Stimulated activated CD4-positive, alpha-beta T cell treated with anti-CD3 and anti-CD28 coated beads, Interleukin-15, amount 100 ng/mL, for 1 hour (primary cell): ENCODE results near the gene XRCC6.
"Not testable (repeated sequence)": the region's sequence is repeated elsewhere in the genome, so short reads cannot be mapped to it uniquely, and the experiment has no call there.

Experiments used
- DNase-seq, 2 donors: peaks; one replicate each; pipeline ENCODE4 v3.0.0-alpha.2; 2020; ENCODE audit warnings: low read depth in 1 of 2, low spot score in 1 of 2

XRCC6 gene

DNA sequence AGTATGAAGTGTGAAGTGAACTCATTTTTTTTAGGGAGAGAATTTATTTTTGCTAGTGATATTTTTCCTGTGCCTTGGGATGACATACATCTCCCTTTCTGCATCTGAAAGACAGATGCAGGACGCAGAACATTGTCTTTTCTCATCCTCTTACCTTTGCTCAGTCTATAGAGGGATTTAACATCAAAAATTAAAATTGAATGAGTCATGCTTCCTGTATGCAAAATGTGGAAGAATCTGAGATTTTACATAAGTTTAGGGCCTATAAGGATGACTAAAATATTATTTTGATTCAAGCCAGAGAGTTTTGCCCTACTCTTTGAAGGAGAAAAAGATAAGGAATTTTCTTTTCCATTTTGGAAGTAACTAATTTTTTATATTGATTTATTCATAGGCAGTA lies 27.3 kb downstream of the XRCC6 start:
- no peak for DNase-seq

DNA sequence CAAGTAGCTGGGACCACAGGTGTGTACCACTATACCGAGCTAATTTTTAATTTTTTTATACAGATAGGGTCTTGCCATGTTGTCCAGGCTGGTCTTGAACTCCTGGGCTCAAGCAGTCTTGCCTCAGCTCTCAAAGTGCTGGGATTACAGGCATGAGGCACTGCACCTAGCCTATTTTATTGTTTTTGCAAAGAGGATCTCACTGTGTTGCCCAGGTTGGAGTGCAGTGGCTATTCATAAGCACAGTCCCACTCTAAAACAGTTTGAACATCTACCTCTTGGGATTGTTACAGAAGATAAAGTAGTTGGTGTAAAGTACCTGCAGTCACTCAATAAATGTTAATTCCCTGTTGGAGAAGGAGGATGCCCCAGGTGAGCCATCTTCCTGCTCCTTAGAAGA lies 29.1 kb downstream of the XRCC6 start:
- no peak for DNase-seq

DNA sequence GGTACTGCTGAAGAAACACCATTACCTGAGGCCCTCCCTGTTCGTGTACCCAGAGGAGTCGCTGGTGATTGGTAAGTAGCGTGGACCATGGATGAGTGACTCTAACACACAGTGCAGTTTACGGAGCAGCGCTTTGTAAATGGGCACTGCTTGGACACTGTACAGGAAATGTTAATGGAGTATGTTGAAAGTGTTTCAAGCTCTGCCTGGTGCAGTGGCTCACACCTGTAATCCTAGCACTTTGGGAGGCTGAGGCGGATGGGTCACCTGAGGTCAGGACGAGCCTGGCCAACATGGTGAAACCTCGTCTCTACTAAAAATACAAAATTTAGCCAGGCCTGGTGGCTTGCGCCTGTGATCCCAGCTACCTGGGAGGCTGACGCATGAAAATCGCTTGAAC lies 29.7 kb downstream of the XRCC6 start:
- DNase-seq, result no peak

DNA sequence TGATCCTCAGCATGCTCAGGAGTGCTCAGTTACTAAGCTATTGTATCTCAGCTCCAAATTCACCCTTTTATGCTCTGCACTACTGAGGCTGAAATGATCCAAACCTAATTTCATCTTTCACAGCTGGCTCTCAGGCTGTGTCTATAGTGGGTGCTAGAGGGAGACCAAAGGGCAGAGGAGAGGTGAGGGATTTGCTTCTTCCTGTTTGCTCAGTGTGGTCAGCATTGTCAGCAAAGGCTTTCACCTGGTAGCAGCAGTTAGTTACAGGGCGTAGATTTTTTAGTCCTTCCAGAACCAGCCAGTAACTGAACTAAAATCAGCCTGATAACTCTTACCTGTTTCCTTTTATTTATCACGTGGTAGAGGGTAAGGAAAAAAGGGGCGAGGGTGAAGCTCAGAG lies 33.2 kb downstream of the XRCC6 start:
- DNase-seq, result no peak

DNA sequence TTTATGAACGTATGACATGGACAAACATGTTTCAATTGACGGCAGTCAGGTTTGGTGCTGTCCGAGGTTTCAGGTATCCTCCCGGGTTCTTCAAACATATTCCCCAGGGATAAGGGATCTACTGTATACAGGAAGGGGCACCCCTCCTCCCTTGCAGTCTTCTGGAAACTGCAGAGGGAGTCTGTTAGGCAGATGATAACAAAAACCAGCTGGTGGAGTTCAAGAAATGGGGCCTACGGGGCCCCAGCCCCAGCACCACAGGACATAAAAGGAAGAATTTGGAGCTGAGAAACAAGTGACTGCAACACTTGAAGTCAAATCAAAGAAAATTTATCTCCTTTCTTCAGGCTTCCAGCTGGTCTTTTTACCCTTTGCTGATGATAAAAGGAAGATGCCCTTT lies 35.5 kb downstream of the XRCC6 start:
- no peak for DNase-seq

DNA sequence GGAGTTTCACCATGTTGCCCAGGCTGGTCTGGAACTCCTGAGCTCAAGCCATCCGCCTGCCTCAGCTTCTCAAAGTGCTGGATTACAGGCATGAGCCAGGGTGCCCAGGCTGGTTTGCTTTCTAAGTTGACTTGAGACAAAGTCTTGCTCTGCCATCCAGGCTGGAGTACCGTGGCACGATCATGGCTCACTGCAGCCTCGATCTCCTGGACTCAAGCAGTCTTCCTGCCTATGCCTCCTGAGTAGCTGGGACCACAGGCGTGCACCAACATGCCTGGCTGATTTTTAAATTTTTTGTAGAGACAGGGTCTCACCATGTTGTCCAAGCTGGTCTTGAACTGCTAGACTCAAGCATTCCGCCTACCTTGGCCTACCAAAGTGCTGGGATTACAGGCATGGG lies 36.6 kb downstream of the XRCC6 start:
- DNase-seq, result no peak

DNA sequence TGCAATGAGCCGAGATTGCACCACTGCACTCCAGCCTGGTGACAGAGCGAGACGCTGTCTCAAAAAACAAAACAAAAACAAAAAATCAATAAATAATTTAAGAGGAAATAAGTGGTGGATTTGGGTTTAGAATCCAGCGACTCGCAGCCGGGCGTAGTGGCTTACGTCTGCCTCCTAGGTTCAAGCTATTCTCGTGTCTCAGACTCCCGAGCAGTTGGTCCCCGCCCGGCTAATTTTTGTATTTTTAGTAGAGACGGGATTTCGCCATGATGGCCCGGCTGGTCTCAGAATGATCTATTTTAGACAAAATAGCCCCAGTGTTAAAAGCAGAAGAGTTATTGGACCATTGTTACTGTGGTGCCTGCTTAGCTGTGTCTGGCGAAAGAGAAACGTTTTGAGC lies 37.8 kb downstream of the XRCC6 start:
- DNase-seq, result no peak

DNA sequence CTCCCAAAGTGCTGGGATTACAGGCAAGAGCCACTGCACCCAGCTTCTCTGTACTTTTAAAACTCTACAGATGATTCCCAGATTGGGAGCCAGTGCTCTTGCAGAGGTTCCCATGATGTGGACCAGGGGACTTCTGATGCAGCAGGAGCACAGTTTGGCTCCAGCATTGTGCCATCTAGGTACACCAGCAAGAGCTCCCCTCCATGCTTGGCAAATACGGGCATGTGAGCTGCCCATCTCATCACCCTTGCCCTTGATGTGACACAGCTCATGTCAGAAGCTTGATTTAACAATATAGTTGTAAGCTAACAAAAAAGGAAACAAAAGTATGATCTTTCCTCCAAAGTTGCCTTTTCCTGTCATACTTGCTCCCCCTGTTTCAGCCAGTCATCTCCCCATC lies 38.8 kb downstream of the XRCC6 start:
- no peak for DNase-seq

DNA sequence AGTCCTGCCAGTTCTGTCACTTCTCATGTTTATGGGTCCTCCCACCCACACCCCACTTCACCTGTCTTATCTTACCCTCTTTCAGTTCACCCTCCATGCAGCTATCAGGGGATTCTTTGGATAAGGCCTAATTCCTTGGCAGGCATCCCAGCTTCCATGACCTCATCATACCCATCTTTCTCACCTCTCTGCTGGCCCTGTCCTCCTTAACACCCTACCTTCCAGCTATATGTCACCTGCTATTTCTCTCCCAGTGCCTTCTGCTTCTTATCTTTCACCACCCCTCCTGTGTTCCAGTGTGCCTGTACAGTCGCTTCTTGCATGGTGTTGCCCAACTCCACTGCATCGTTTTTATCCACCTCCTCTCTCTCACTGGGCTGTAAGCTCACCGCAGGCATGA lies 39.3 kb downstream of the XRCC6 start:
- DNase-seq, result no peak

DNA sequence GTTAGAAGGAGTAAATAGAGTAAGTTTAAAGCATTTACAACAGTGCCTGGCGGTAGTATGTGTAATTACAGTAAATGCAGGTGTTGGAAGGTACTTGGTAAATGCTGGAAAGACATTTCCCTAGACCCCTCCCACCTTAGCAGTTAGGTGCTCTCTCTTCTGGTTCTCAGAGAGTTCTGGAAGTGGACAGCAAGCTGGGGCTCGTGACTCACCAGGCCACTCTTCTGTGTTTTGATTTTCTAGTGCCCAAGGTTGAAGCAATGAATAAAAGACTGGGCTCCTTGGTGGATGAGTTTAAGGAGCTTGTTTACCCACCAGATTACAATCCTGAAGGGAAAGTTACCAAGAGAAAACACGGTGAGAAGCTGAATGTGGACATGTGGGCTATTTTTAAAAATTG lies 40.0 kb downstream of the XRCC6 start:
- DNase-seq, result no peak

DNA sequence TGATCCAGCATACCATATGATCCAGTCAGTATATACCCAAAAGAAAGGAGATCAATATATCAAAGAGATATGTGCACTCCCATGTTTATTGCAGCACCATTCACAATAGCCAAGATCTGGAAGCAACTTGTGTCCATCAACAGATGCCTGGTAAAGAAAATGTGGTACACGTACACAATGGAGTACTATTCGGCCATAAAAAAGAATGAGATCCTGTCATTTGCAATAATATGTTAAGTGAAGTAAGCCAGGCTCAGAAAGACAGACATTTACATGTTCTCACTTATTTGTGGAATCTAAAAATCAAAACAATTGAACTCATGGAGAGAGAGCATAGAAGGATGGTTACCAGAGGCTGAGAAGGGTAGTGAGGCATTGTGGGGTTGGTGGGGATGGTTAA lies 40.6 kb downstream of the XRCC6 start:
- DNase-seq, result no peak

DNA sequence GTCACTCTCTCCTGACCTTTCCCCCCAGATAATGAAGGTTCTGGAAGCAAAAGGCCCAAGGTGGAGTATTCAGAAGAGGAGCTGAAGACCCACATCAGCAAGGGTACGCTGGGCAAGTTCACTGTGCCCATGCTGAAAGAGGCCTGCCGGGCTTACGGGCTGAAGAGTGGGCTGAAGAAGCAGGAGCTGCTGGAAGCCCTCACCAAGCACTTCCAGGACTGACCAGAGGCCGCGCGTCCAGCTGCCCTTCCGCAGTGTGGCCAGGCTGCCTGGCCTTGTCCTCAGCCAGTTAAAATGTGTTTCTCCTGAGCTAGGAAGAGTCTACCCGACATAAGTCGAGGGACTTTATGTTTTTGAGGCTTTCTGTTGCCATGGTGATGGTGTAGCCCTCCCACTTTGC lies 42.5 kb downstream of the XRCC6 start:
- not testable (repeated sequence) for DNase-seq

DNA sequence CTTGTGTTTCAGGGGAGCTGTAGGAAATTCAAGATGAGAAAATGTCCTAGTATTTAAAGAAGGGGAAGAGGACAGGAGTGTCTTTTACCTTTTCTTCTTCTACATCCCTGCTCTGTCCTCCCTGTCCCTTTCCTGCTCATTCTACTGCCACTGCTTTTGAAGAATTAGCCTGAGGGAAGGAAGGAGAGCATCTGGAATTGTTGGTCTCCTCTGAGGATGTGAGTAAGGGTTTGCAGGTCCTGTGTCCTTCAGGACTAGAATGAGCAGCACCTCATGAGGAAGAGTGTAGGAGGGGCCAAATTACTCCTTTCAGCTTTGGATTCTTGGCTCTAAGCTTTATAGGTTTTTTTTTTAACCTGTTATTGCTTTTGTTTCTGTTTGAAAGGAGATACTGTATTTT lies 43.4 kb downstream of the XRCC6 start:
- no peak for DNase-seq

DNA sequence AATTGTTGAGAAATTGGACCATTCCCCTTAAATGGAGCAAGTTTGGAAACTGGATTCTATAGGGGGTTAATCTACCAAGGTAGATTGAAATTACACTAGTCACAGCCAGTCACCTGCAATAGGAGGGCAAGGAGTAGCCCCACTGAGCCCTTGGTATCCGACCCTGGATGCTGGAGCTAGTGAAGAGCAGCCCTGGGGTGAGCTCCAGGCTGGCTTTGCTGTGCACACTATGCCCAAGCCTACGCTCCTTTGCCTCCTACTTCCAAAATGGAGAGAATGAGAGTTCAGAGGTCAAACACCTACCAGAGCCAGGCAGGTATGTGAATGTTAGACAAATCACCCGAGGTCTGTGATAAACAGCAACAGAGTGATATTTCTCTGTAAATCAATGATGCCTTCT lies 43.9 kb downstream of the XRCC6 start:
- no peak for DNase-seq

DNA sequence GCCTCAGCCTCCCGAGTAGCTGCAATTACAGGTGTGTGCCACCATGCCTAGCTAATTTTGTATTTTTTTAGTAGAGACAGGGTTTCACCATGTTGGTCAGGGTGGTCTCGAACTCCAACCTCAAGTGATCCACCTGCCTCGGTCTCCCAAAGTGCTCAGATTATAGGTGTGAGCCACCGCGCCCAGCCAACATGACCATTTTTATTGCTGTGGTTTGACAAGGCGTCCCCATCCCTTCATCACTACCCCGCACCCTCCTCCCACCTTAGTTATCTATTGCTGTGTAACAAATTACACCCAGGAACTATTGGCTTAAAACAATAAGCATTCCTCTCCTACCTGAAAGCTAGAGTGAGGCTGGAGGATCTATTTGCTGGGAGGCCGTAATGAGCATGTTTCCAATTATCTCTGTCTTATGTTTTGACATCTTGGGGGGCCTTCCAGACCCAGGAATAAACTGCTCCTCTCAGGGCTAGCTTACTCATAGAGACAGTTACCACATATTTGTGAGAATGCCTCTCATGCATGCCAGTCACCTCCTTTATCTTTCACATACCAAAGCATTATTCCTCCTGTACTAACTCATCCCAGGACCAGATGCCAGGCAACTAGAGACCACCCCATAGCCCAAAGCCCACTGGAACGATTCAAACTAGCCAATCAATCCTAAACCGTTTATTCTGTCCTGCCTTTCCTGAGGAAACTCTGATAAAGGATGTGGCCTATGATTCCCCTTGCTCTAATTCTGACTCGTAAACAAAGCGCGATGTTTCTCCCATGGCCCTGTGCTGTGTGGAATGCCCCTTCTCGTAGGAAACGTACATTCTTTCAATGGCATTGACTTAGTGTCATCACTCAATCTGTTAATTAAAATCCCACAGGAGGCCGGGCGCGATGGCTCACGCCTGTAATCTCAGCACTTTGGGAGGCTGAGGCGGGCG lies 48.1 kb downstream of the XRCC6 start:
- no peak for DNase-seq

DNA sequence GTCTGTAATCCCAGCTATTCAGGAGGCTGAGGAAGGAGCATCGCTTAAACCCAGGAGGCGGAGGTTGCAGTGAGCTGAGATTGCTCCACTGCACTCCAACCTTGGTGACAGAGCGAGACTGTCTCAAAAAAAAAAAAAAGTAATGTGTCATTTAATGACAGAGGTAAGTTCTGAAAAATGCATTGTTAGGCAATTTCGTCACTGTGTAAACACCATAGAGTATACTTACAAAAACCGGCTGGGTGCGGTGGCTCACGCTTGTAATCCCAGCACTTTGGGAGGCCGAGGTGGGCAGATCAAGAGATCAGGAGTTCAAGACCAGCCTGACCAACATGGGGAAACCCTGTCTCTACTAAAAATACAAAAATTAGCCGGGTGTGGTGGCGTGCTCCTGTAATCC lies 51.0 kb downstream of the XRCC6 start:
- DNase-seq, result not testable (repeated sequence)

DNA sequence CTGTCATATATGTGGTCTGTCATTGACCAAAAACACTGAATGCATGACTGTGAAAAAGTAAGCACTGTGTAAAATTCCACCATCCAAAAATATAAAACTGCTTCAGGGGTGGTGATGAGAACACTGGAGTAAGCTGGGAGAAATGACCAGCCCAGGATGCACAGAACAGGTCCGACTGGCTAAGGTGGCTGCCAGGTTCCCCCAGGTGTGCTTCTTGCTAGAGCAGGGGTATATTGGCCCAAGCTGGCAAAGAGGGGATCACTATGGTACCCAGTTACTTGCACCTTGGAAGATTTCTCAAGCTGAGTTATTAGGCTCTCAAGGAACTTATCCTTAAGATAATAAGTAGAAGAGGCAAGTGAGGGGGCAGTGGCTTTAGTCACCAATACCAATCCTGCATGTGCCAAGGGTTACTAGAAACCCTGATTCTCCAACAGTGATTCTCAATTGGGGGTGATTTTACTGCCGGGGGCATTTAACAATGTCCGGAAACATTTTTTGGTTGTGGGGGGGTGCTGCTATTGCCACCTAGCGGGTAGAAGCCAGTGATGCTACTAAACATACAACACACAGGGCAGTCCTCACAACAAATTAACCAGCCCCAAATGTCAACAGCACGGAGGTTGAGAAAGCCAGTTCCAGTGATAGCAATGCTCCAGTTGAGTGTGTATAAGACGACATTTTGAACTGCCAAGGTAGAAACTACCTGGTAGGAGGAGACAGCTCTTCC lies 51.9 kb downstream of the XRCC6 start:
- no peak for DNase-seq

DNA sequence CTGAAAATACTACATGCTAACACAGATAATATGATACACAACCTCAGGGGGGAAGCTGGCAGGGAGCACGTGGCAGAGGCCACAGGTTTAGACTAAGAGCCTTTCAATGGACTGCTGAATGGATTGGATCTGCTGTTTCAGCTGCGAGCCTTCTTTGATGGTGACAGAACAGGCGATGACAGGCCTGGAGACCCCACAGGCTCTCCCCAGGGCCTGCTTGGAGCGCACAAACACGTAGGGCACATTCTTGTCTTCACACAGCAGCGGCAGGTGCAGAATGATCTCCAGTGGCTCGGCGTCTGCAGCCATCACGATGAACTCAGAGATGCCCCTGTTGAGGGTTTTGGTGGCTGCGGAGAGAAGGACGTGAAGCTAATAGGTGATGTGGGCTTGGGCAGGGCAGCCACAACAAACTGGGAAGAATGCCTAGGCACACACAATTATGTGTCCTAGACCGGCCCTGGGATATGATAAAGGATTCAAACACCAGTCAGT lies 53.8 kb downstream of the XRCC6 start:
- DNase-seq, result no peak

DNA sequence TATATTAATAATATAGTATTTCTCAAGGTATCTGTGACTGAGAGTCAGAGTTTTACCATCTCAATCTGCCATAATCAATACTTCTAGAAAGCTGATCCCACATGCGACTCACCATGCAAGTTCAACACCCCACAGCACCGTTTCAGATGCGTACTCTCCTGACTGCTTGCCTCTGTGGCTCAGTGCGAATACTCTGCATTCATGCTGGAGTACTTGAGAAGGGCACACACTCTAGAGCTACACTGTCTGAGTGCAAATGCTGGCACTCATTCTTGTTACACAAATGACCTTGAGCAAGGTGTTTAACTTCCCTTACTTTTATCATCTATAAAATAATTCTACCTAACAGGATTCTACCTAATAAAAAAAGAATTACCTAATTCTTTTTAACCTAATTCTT lies 55.0 kb downstream of the XRCC6 start:
- DNase-seq, result no peak

DNA sequence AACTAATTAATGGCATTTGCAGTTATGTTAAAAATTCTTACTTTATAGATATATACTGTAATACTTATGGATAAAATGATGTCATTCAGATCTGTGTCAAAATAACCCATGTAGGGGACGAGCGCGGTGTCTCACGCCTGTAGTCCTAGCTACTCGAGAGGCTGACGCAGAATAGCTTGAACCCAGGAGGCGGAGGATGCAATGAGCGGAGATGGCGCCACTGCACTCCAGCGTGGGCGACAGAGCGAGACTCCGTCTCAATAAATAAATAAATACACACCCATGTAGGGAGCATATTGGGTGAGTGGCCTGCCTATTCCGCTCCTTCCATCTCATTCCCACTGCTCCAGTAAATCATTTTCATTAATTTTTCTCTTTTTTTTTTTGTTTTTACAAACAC lies 60.5 kb downstream of the XRCC6 start:
- DNase-seq, result no peak

DNA sequence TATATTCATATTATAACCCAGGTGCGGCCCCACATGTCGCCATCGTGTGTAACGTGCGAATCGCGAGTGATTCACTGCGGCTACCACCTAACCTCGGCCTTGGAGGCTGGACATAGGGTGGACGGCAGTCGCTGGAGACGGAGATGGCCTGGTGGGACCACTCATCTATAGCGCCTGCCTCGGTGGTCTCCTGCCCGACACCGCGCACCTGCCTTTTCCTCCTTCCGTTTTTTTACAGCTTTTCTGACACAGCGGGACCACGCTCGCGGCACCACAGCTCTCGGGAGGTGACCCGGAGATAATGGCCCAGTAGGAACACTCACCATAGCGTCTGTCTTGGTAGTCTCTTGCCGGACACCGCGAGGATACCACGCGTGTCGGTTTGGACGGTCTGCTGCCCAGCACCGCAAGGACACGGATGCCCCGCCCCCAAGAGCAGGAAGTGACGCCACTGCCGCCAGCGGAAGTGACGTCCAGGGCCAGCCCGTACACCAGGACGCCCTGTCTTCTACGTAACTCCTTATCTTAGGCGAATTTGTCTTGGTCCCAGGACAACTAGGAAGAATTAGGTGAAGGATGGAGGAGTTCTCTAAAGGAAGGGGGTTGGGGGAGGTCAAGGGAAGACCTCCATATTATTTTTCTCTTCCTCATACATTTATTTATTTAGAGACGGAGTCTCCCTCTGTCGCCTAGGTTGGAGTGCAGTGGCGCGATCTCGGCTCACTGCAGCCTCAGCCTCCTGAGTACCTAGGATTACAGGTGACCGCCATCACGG lies 61.1 kb downstream of the XRCC6 start:
- peak; percentile 61 to 79 for DNase-seq

DNA sequence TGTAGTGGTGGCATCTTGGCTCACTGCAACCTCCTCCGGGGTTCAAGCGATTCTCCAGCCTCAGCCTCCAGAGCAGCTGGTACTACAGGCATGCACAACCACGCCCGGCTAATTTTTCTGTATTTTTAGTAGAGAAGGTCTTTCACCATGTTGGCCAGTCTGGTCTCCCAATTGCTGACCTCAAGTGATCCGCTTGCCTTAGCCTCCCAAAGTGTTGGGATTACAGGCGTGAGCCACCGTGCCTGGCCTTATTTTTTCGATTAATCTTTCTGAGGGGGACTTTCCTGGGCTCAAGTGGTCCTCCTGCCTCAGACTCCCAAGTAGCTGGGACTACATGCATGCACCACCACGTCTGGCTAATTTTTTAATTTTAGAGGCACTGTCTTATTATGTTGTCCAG lies 62.0 kb downstream of the XRCC6 start:
- no peak for DNase-seq
